Activated B cell treated with CpG ODN at 0.5 μM for 24 hours (primary cell): ENCODE data around the gene IRF4. TPM values are rescaled to one million over a fixed set of nuclear protein-coding genes. Genes with fewer than 3 reads are reported as not detected.

Experiments used
- ATAC-seq: fragments of 200-7000 bp; cut with Tn5 transposase; one replicate; pipeline ENCODE4 v1.10.0; 2021; ENCODE audit warnings: low read depth, mild to moderate bottlenecking, moderate library complexity
- CTCF ChIA-PET: fragments of 350-600 bp; sonication (Branson Sonifier 250); formaldehyde crosslinking; loops from one replicate; lab custom pipeline; 2021; ENCODE audit warnings: antibody characterized with exemption; lab: Charles Lee
- POLR2A ChIA-PET: fragments of 350-600 bp; sonication (Branson Sonifier 250); formaldehyde crosslinking; loops from one replicate; lab custom pipeline; 2021; ENCODE audit warnings: antibody characterized with exemption; lab: Charles Lee
- DNase-seq: peaks from one replicate; pipeline ENCODE4 v3.0.0; 2022
- H3K27ac Mint-ChIP-seq: one replicate; pipeline ENCODE4 v1.8.0; 2020; ENCODE audit warnings: mixed read lengths
- H3K27me3 Mint-ChIP-seq: one replicate; pipeline ENCODE4 v1.8.0; 2021; ENCODE audit warnings: mixed read lengths
- H3K36me3 Mint-ChIP-seq: one replicate; pipeline ENCODE4 v1.8.0; 2021; ENCODE audit warnings: low read depth, mixed read lengths
- H3K4me1 Mint-ChIP-seq: one replicate; pipeline ENCODE4 v1.8.0; 2021; ENCODE audit warnings: mixed read lengths
- H3K4me3 Mint-ChIP-seq: one replicate; pipeline ENCODE4 v1.8.0; 2020; ENCODE audit warnings: mild to moderate bottlenecking, mixed read lengths
- H3K9me3 Mint-ChIP-seq: one replicate; pipeline ENCODE4 v1.8.0; 2020; ENCODE audit warnings: mixed read lengths
- CTCF ChIP-seq: fragments of 200-600 bp; IDR thresholded peaks from one replicate; pipeline ENCODE4 v1.8.0; 2022; ENCODE audit warnings: antibody characterized with exemption, mild to moderate bottlenecking
- intact Hi-C: fragments of 100-400 bp; cut with micrococcal nuclease; formaldehyde crosslinking; loops from one replicate; pipeline ENCODE4 v1.15.1; 2024
- total RNA-seq: library from RNA; stranded (reverse); gene quantifications from 2 replicates; pipeline ENCODE4 v1.2.3, GENCODE V29; 2022

Gene IRF4
- total RNA-seq, 1 donor from 2014 or later: 417 TPM

GRCh38 chr6:431504-431903, 40.0 kb downstream of the IRF4 start:
- POLR2A ChIA-PET: interaction anchor here (0.7 to 1.4 kb wide), 5 partner anchors 9 to 61 kb away, joined by 3 to 9 read pairs (median 4); partner anchors contain the start of gene IRF4
- peak; percentile 44 for ATAC-seq
- peak overlapping the region; percentile 35 for H3K27ac Mint-ChIP-seq

DNA sequence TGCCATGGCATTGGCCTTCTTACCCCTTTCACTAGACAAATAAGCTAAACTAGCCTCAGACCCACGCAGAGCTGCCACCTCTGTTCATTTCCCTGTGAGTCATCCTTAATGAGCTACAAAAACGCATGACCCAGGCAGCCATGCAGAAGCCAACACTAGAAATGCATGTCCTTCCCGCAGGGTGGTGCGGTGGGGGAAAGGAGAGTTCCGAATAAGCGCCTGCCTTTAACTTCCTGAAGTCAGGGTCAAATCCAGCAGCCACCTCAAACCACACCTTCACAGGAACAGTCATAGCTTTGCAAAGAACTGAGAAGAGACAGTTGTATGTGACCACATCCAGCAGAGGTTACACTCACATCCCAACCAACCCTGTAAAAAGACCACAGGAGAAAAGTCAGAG, 40.4 kb downstream of the IRF4 start:
- POLR2A ChIA-PET: interaction anchor here (0.7 to 1.4 kb wide), 5 partner anchors 9 to 61 kb away, joined by 3 to 9 read pairs (median 4); partner anchors contain the start of gene IRF4
- H3K36me3 Mint-ChIP-seq: no peaks in the 10 kb centered on the region
- H3K4me1 Mint-ChIP-seq: peaks cover 35% of the 10 kb centered on the region
- intact Hi-C loops: loop anchor here (2.0 to 5.0 kb wide), 2 partner anchors 40 to 57 kb away; no protein-coding TSS in a partner anchor
- no peak overlapping the region for H3K4me3 Mint-ChIP-seq
- no peaks in the 10 kb centered on the region for H3K27me3 Mint-ChIP-seq
- peak overlapping the region; percentile 35 for H3K27ac Mint-ChIP-seq
- no peak for ATAC-seq
- no peaks in the 10 kb centered on the region for H3K9me3 Mint-ChIP-seq
- CTCF ChIA-PET: interaction anchor here (1.0 kb wide), 1 partner anchor 25 kb away, joined by 3 read pairs; no protein-coding TSS in a partner anchor
- DNase-seq: no peak
- TF ChIP-seq CTCF: no peak

More at GRCh38 chr6:431504-431903, 40.0 kb downstream of the IRF4 start:
- peaks cover 35% of the 10 kb centered on the region for H3K4me1 Mint-ChIP-seq
- no peak overlapping the region for H3K4me3 Mint-ChIP-seq
- no peaks in the 10 kb centered on the region for H3K36me3 Mint-ChIP-seq
- no peak for TF ChIP-seq CTCF
- intact Hi-C loops: loop anchor here (2.0 to 5.0 kb wide), 2 partner anchors 41 to 57 kb away; no protein-coding TSS in a partner anchor
- CTCF ChIA-PET: interaction anchor here (1.0 kb wide), 1 partner anchor 25 kb away, joined by 3 read pairs; no protein-coding TSS in a partner anchor
- DNase-seq: no peak
- H3K9me3 Mint-ChIP-seq: no peaks in the 10 kb centered on the region
- no peaks in the 10 kb centered on the region for H3K27me3 Mint-ChIP-seq

- Mint-ChIP-seq H3K4me1 (peaks cover 29% of the 10 kb centered on the region), H3K27me3 (no peaks in the 10 kb centered on the region), H3K9me3 (no peaks in the 10 kb centered on the region), H3K4me3 (peak overlapping the region; percentile 76), H3K36me3 (no peaks in the 10 kb centered on the region), H3K27ac (peak overlapping the region; percentile 93)
- DNase-seq: no peak
- POLR2A ChIA-PET: interaction anchor here (0.7 to 1.4 kb wide), 6 partner anchors 11 to 241 kb away, joined by 3 to 12 read pairs (median 4); partner anchors contain the start of genes DUSP22 and IRF4
- intact Hi-C loops: loop anchor here (1.0 to 5.0 kb wide), 2 partner anchors 12 to 38 kb away; no protein-coding TSS in a partner anchor
- no peak for ATAC-seq
- TF ChIP-seq CTCF: no peak
- CTCF ChIA-PET: no interaction called here
Observed at GRCh38 chr6:434051-434705, 42.6 kb downstream of the IRF4 start.

- intact Hi-C loops: no loop called here
- Mint-ChIP-seq H3K4me1 (peaks cover 28% of the 10 kb centered on the region), H3K4me3 (no peak overlapping the region), H3K9me3 (no peaks in the 10 kb centered on the region), H3K27me3 (no peaks in the 10 kb centered on the region), H3K27ac (peak overlapping the region; percentile 93), H3K36me3 (no peaks in the 10 kb centered on the region)
- DNase-seq (no peak), ATAC-seq (no peak)
- no peak for TF ChIP-seq CTCF
- ChIA-PET CTCF (interaction anchor here (1.6 kb wide), 1 partner anchor 8 kb away, joined by 3 read pairs; no protein-coding TSS in a partner anchor), POLR2A (interaction anchor here (0.9 to 1.4 kb wide), 6 partner anchors 13 to 50 kb away, joined by 3 to 5 read pairs (median 4); no protein-coding TSS in a partner anchor)
Observed at GRCh38 chr6:435441-436307, 44.1 kb downstream of the IRF4 start.
